GM12875 (cell line): Measurements from ENCODE around the gene METTL5.

Experiments used
- H3K4me3 ChIP-seq: one replicate; pipeline ENCODE4 v1.5.1; 2011; ENCODE audit warnings: low read depth, low read length, control low read depth
- CTCF ChIP-seq: IDR thresholded peaks from 2 replicates; pipeline ENCODE4 v1.5.1; 2011; ENCODE audit warnings: low read depth, mild to moderate bottlenecking, control low read depth, inconsistent platforms, low read length, moderate library complexity, borderline replicate concordance; ENCODE audit not compliant: insufficient read depth

METTL5 gene

GRCh38 chr2:169795181-169795580, 29.5 kb downstream of the METTL5 start:
- no peak overlapping the region for H3K4me3 ChIP-seq
- no peak for TF ChIP-seq CTCF

- no peak overlapping the region for H3K4me3 ChIP-seq
- no peak for TF ChIP-seq CTCF
These were observed 34.1 kb downstream of the METTL5 start for GRCh38 chr2:169790581-169790980.

- no peak overlapping the region for H3K4me3 ChIP-seq
- no peak for TF ChIP-seq CTCF
These were observed 42.2 kb downstream of the METTL5 start for GRCh38 chr2:169782513-169782912.

GRCh38 chr2:169781249-169782013, 43.3 kb downstream of the METTL5 start:
- no peak for TF ChIP-seq CTCF
- no peak overlapping the region for H3K4me3 ChIP-seq

- TF ChIP-seq CTCF, result no peak
- H3K4me3 ChIP-seq, result no peak overlapping the region
These were observed 46.3 kb downstream of the METTL5 start for GRCh38 chr2:169778446-169778845.

- no peak for TF ChIP-seq CTCF
- no peak overlapping the region for H3K4me3 ChIP-seq
These were observed 48.4 kb downstream of the METTL5 start for GRCh38 chr2:169776252-169776761.

- no peak for TF ChIP-seq CTCF
These were observed 48.9 kb downstream of the METTL5 start for GRCh38 chr2:169775765-169776164.

More at GRCh38 chr2:169775765-169776164, 48.9 kb downstream of the METTL5 start:
- H3K4me3 ChIP-seq, result no peak overlapping the region
